SJCRH30 (cell line): ENCODE data around the gene OPRL1. TPM values are rescaled to one million over a fixed set of nuclear protein-coding genes. Genes with fewer than 3 reads are reported as not detected.

Experiments
- DNase-seq, 2 experiments: peaks; one replicate each; pipeline ENCODE4 v3.0.0-alpha.2; 2015 to 2020
- H3K27ac ChIP-seq: fragments of 250-450 bp; sonication (Bioruptor Pico); 2 replicates; pipeline ENCODE4 v1.5.1; 2020; ENCODE audit warnings: mild to moderate bottlenecking, moderate library complexity
- H3K27me3 ChIP-seq: fragments of 250-450 bp; sonication (Bioruptor Pico); 2 replicates; pipeline ENCODE4 v1.5.1; 2020; ENCODE audit warnings: mild to moderate bottlenecking, moderate library complexity
- H3K36me3 ChIP-seq: fragments of 250-450 bp; sonication (Bioruptor Pico); 2 replicates; pipeline ENCODE4 v1.5.1; 2020; ENCODE audit warnings: mild to moderate bottlenecking, moderate library complexity
- H3K4me1 ChIP-seq: fragments of 250-450 bp; sonication (Bioruptor Pico); 2 replicates; pipeline ENCODE4 v1.5.1; 2020; ENCODE audit warnings: mild to moderate bottlenecking, moderate library complexity
- H3K4me3 ChIP-seq: fragments of 250-450 bp; sonication (Bioruptor Pico); 2 replicates; pipeline ENCODE4 v1.5.1; 2020; ENCODE audit warnings: mild to moderate bottlenecking, moderate library complexity
- H3K9me3 ChIP-seq: fragments of 250-450 bp; sonication (Bioruptor Pico); replicated peaks from 2 replicates; pipeline ENCODE4 v1.5.1; 2020; ENCODE audit warnings: mild to moderate bottlenecking, moderate library complexity
- total RNA-seq: library from RNA; depleted of rRNA; stranded (reverse); fragments of >200 nt; shearing (Covaris generic); gene quantifications from 2 replicates; pipeline ENCODE4 v1.2.3, GENCODE V29; 2014

Gene OPRL1
- total RNA-seq, 1 experiment from 2014 or later, result 0.43 TPM

GRCh38 chr20:64091770-64092169 is 11.9 kb downstream of the OPRL1 start:
- Histone ChIP-seq H3K27ac (no peak overlapping the region), H3K9me3 (no peaks in the 10 kb centered on the region), H3K27me3 (peaks cover 17% of the 10 kb centered on the region), H3K4me3 (no peak overlapping the region), H3K36me3 (no peaks in the 10 kb centered on the region), H3K4me1 (no peaks in the 10 kb centered on the region)
- DNase-seq, result no peak

GRCh38 chr20:64092258-64093012 is 12.6 kb downstream of the OPRL1 start:
- no peaks in the 10 kb centered on the region for H3K9me3 ChIP-seq
- no peaks in the 10 kb centered on the region for H3K4me1 ChIP-seq
- no peaks in the 10 kb centered on the region for H3K36me3 ChIP-seq
- peaks cover 17% of the 10 kb centered on the region for H3K27me3 ChIP-seq
- no peak overlapping the region for H3K27ac ChIP-seq
- H3K4me3 ChIP-seq, result no peak overlapping the region
- no peak for DNase-seq

GRCh38 chr20:64093013-64093503 is 13.2 kb downstream of the OPRL1 start:
- Histone ChIP-seq H3K4me1 (no peaks in the 10 kb centered on the region), H3K9me3 (no peaks in the 10 kb centered on the region), H3K36me3 (no peaks in the 10 kb centered on the region), H3K27me3 (peaks cover 17% of the 10 kb centered on the region), H3K27ac (no peak overlapping the region), H3K4me3 (no peak overlapping the region)
- peak in 1 of 2 experiments; percentile 39 for DNase-seq

DNA sequence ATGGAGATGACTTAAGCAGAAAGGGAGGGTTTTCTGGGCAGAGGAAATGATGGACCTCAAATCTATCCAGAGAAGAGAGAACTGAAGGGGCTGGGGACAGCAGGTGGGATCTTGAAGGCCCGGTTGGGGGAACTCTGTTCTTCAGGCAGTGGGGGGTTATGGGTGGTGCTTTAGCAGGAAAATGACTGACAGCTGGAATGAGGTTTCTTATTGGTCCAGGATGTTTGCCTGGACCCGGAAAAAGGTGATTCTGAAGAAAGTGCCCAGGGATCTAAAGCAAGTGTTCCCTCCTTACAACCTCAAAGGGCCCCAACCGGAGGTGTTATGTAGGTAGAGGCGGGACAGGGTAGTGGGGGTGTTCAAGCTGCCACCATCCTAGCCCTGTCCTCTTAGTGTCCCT is 15.6 kb downstream of the OPRL1 start:
- H3K27me3 ChIP-seq, result peaks cover 21% of the 10 kb centered on the region
- H3K4me1 ChIP-seq, result no peaks in the 10 kb centered on the region
- no peak overlapping the region for H3K4me3 ChIP-seq
- no peak overlapping the region for H3K27ac ChIP-seq
- no peak for DNase-seq
- no peaks in the 10 kb centered on the region for H3K9me3 ChIP-seq
- no peaks in the 10 kb centered on the region for H3K36me3 ChIP-seq

DNA sequence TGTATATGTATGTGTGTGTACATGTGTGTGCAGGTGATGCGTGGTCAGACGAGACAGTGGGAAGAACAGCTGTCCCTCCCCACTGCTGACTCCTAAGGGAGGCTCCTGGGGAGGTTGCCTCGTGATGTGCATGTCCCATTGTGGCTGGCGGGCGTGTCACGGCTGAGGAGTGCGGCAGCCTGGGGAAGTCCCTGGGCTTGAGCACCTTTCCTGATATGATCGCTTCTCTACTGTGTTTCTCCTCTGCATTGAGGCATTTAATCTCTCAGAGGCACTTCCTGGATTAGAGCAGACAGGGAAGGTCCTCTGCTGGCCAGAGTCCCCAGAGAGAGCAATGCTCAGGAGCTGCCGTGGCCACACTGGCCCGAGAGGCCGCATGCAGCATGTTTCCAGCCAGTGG is 16.0 kb downstream of the OPRL1 start:
- Histone ChIP-seq H3K27me3 (peaks cover 24% of the 10 kb centered on the region), H3K4me1 (no peaks in the 10 kb centered on the region), H3K4me3 (no peak overlapping the region), H3K36me3 (no peaks in the 10 kb centered on the region), H3K27ac (no peak overlapping the region), H3K9me3 (no peaks in the 10 kb centered on the region)
- no peak for DNase-seq

- Histone ChIP-seq H3K4me3 (no peak overlapping the region), H3K27me3 (peaks cover 23% of the 10 kb centered on the region), H3K9me3 (no peaks in the 10 kb centered on the region), H3K27ac (no peak overlapping the region), H3K4me1 (no peaks in the 10 kb centered on the region), H3K36me3 (no peaks in the 10 kb centered on the region)
- DNase-seq, result no peak
Measured at GRCh38 chr20:64096535-64096934, 16.7 kb downstream of the OPRL1 start.

- Histone ChIP-seq H3K4me1 (no peaks in the 10 kb centered on the region), H3K27me3 (peaks cover 20% of the 10 kb centered on the region; the same call in 1 of the 2 replicates), H3K36me3 (no peaks in the 10 kb centered on the region), H3K27ac (no peak overlapping the region), H3K9me3 (no peaks in the 10 kb centered on the region), H3K4me3 (no peak overlapping the region)
- no peak for DNase-seq
Measured at GRCh38 chr20:64098471-64099013, 18.7 kb downstream of the OPRL1 start.

GRCh38 chr20:64099086-64099786 is 19.4 kb downstream of the OPRL1 start:
- Histone ChIP-seq H3K27me3 (peaks cover 25% of the 10 kb centered on the region; the same call in 1 of the 2 replicates), H3K4me3 (no peak overlapping the region), H3K9me3 (no peaks in the 10 kb centered on the region), H3K4me1 (no peaks in the 10 kb centered on the region), H3K36me3 (no peaks in the 10 kb centered on the region), H3K27ac (no peak overlapping the region)
- no peak for DNase-seq

DNA sequence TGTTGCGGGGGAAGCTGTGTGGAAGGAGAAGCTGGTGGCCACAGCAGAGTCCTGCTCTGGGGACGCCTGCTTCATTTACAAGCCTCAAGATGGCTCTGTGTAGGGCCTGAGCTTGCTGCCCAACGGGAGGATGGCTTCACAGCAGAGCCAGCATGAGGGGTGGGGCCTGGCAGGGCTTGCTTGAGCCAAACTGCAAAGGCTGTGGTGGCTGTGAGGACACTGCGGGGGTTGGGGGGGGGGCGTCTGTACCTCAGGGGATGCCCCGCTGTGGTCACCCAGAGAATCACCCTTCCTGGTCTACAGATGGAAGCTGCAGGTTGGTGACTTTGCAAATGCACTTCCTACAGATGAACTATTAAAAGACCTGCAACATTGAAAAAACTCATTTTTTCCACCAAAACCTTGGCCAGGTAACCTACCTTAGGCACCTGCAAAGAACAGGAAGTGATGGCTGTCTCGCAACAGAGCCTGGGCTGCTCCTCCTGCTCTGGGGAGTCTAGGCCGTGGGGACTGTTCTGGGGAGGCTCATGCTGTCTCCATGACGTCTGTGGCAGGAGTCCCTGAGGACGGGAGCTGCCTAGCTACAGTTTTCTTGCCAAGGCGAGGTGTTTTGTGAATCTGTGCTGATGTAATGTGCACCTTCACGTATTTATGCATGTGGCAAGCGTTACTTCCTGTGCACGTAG is 20.1 kb downstream of the OPRL1 start:
- peaks cover 25% of the 10 kb centered on the region; the same call in 1 of the 2 replicates for H3K27me3 ChIP-seq
- H3K27ac ChIP-seq, result no peak overlapping the region
- H3K9me3 ChIP-seq, result no peaks in the 10 kb centered on the region
- DNase-seq, result no peak
- H3K36me3 ChIP-seq, result no peaks in the 10 kb centered on the region
- H3K4me1 ChIP-seq, result no peaks in the 10 kb centered on the region
- H3K4me3 ChIP-seq, result no peak overlapping the region

DNA sequence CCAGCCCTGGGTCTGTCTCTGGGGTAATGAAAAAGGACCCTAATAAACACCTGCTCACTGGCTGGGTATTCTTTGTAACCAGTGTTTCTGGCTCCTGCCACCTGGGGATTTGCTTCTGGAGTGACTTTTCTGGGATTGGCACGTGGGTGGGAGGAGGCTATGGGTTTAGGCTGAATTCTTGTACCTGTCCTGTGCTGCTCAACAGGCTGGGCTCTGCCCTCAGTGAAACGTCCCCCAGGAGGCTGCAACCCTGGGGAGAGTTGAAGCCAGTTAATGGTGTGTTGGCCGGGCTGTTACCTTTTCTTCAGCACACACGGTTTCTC is 20.6 kb downstream of the OPRL1 start:
- Histone ChIP-seq H3K27me3 (peaks cover 25% of the 10 kb centered on the region; the same call in 1 of the 2 replicates), H3K9me3 (no peaks in the 10 kb centered on the region), H3K4me3 (no peak overlapping the region), H3K36me3 (no peaks in the 10 kb centered on the region), H3K4me1 (no peaks in the 10 kb centered on the region), H3K27ac (no peak overlapping the region)
- DNase-seq, result no peak

- Histone ChIP-seq H3K27ac (no peak overlapping the region), H3K36me3 (no peaks in the 10 kb centered on the region), H3K4me3 (no peak overlapping the region), H3K4me1 (no peaks in the 10 kb centered on the region), H3K9me3 (no peaks in the 10 kb centered on the region), H3K27me3 (peaks cover 25% of the 10 kb centered on the region; the same call in 1 of the 2 replicates)
- DNase-seq, result no peak
Measured at GRCh38 chr20:64100946-64101688, 21.2 kb downstream of the OPRL1 start.

- H3K4me1 ChIP-seq, result no peaks in the 10 kb centered on the region
- peaks cover 30% of the 10 kb centered on the region; the same call in 1 of the 2 replicates for H3K27me3 ChIP-seq
- no peak overlapping the region for H3K27ac ChIP-seq
- no peaks in the 10 kb centered on the region for H3K9me3 ChIP-seq
- no peaks in the 10 kb centered on the region for H3K36me3 ChIP-seq
- 0 out of 2 replicates have a peak overlapping the region, but pooled peaks have one; percentile 4 for H3K4me3 ChIP-seq
- DNase-seq, result no peak
Measured at GRCh38 chr20:64101731-64102621, 22.1 kb downstream of the OPRL1 start.

DNA sequence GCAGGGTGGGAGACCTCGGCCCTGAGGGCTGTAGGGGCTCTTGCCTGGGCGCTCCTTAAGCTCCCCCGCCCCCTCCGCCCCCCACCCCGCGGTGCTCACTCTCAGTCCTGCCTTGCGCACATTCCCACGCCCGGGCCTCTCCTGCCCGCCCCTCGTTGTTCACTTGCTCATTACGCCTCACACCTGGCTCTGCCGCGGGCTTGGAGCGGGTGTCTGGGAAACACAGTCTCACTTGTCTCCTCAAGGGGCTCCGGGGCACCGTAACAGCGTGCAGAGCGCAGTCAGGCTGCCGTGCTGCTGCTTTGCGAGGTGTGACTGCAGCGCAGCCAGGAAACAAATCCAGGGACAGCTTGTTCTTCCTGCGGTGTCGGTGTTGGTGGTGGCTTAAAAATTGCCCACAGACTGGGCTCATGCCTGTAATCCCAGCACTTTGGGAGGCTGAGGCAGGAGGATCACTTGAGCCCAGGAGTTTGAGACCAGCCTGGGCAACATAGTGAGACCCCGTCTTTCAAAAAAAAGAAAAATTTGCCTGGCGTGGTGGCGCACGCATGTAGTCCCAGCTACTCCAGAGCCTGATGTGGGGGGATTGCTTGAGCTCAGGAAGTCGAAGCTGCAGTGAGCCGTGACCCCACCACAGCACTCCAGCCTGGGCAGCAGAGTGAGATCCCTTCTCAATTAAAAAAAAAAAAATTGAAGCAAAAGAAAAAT is 22.9 kb downstream of the OPRL1 start:
- Histone ChIP-seq H3K27ac (no peak overlapping the region), H3K9me3 (no peaks in the 10 kb centered on the region), H3K27me3 (peaks cover 37% of the 10 kb centered on the region), H3K36me3 (no peaks in the 10 kb centered on the region), H3K4me3 (no peak overlapping the region), H3K4me1 (no peaks in the 10 kb centered on the region)
- no peak for DNase-seq
